IMR-90 (cell line): ENCODE measurements around the gene CEP78.
"Not testable (repeated sequence)": the region's sequence is repeated elsewhere in the genome, so short reads cannot be mapped to it uniquely, and the experiment has no call there.

ENCODE experiments used
- BHLHE40 ChIP-seq: fragments of 150-350 bp; IDR thresholded peaks from 2 replicates; pipeline ENCODE4 v1.6.1; 2016; ENCODE audit warnings: mild to moderate bottlenecking, low read depth, low read length
- CTCF ChIP-seq: conservative IDR thresholded peaks from 2 replicates; pipeline ENCODE4 v1.5.1; 2012; ENCODE audit warnings: mild to moderate bottlenecking, low read depth, low read length, improper control_type of control experiment
- ELK1 ChIP-seq: fragments of 150-350 bp; IDR thresholded peaks from 2 replicates; pipeline ENCODE4 v1.6.1; 2016; ENCODE audit warnings: low read depth, mild to moderate bottlenecking, low read length, moderate library complexity, borderline replicate concordance
- FOS ChIP-seq: fragments of 150-350 bp; IDR thresholded peaks from 2 replicates; pipeline ENCODE4 v1.6.1; 2016; ENCODE audit warnings: low read depth, low read length
- MAFK ChIP-seq: IDR thresholded peaks from 2 replicates; pipeline ENCODE4 v1.6.1; 2012; ENCODE audit warnings: low read depth, low read length, improper control_type of control experiment
- MXI1 ChIP-seq: IDR thresholded peaks from 2 replicates; pipeline ENCODE4 v1.6.1; 2012; ENCODE audit warnings: low read depth, mild to moderate bottlenecking, low read length, moderate library complexity, borderline replicate concordance
- POLR2A ChIP-seq: IDR thresholded peaks from 2 replicates; pipeline ENCODE4 v1.6.1; 2012; ENCODE audit warnings: mild to moderate bottlenecking, low read depth, low read length
- RAD21 ChIP-seq: IDR thresholded peaks from 2 replicates; pipeline ENCODE4 v1.6.1; 2012; ENCODE audit warnings: low read length, improper control_type of control experiment
- RFX5 ChIP-seq: IDR thresholded peaks from 2 replicates; pipeline ENCODE4 v1.8.0; 2012; ENCODE audit warnings: low read depth, mild to moderate bottlenecking, low read length, moderate library complexity
- SMC3 ChIP-seq: fragments of 150-350 bp; IDR thresholded peaks from 2 replicates; pipeline ENCODE4 v1.6.1; 2016; ENCODE audit warnings: low read depth, mild to moderate bottlenecking, antibody characterized with exemption, low read length, moderate library complexity
- USF2 ChIP-seq: fragments of 150-350 bp; IDR thresholded peaks from 2 replicates; pipeline ENCODE4 v1.6.1; 2017; ENCODE audit warnings: mild to moderate bottlenecking, antibody characterized with exemption, low read length, low read depth

GRCh38 chr9:78201158-78201777 lies 34.6 kb upstream of the CEP78 start:
- not testable (repeated sequence) for TF ChIP-seq CTCF, USF2, POLR2A, SMC3, MAFK, BHLHE40, FOS, MXI1, RFX5, RAD21, ELK1
